Trophoblast cell (in vitro differentiated cells and primary cell): ENCODE results near the gene ITPK1.

Experiments
- DNase-seq, 2 donors: peaks; one replicate each; pipeline ENCODE4 v3.0.0-alpha.2; 2016
- H2AFZ ChIP-seq: 2 replicates; pipeline ENCODE4 v1.6.1; 2013; ENCODE audit warnings: low read length, moderate library complexity, mild to moderate bottlenecking; ENCODE audit not compliant: insufficient read depth, poor library complexity
- H2AK5ac ChIP-seq: 2 replicates; pipeline ENCODE4 v1.6.1; 2013; ENCODE audit warnings: mild to moderate bottlenecking, low read length
- H2BK120ac ChIP-seq: 2 replicates; pipeline ENCODE4 v1.6.1; 2013; ENCODE audit warnings: low read length, mild to moderate bottlenecking, moderate library complexity; ENCODE audit not compliant: insufficient read depth, poor library complexity
- H2BK12ac ChIP-seq: 2 replicates; pipeline ENCODE4 v1.6.1; 2013; ENCODE audit warnings: mild to moderate bottlenecking, low read length, moderate library complexity
- H2BK5ac ChIP-seq: 2 replicates; pipeline ENCODE4 v1.6.1; 2013; ENCODE audit warnings: low read length, low read depth, moderate library complexity, mild to moderate bottlenecking; ENCODE audit not compliant: poor library complexity
- H3K14ac ChIP-seq: 2 replicates; pipeline ENCODE4 v1.6.1; 2013; ENCODE audit warnings: mild to moderate bottlenecking, low read length
- H3K18ac ChIP-seq: 2 replicates; pipeline ENCODE4 v1.6.1; 2013; ENCODE audit warnings: mild to moderate bottlenecking, low read length
- H3K23ac ChIP-seq: 2 replicates; pipeline ENCODE4 v1.6.1; 2013; ENCODE audit warnings: low read length
- H3K27ac ChIP-seq: 2 replicates; pipeline ENCODE4 v1.5.1; 2013; ENCODE audit warnings: low read depth, mild to moderate bottlenecking, inconsistent platforms, low read length, moderate library complexity
- H3K27me3 ChIP-seq: 2 replicates; pipeline ENCODE4 v1.6.1; 2013; ENCODE audit warnings: inconsistent platforms, mild to moderate bottlenecking, low read length, moderate library complexity; ENCODE audit not compliant: insufficient read depth
- H3K36me3 ChIP-seq, 2 experiments: 1 replicate in 1 of 2; 2 replicates in 1 of 2; pipeline ENCODE4 v1.6.1; 2013; ENCODE audit warnings: low read length in 2 of 2, mild to moderate bottlenecking in 2 of 2, moderate library complexity in 1 of 2; ENCODE audit not compliant: insufficient read depth in 2 of 2, control insufficient read depth in 1 of 2
- H3K4ac ChIP-seq: 2 replicates; pipeline ENCODE4 v1.6.1; 2013; ENCODE audit warnings: low read depth, mild to moderate bottlenecking, low read length, moderate library complexity
- H3K4me1 ChIP-seq, 2 experiments: 1 replicate in 1 of 2; 2 replicates in 1 of 2; pipeline ENCODE4 v1.6.1; 2013; ENCODE audit warnings: low read length in 2 of 2, mild to moderate bottlenecking in 2 of 2, moderate library complexity in 1 of 2; ENCODE audit not compliant: insufficient read depth in 2 of 2, control insufficient read depth in 1 of 2
- H3K4me2 ChIP-seq: 2 replicates; pipeline ENCODE4 v1.6.1; 2013; ENCODE audit warnings: inconsistent platforms, mild to moderate bottlenecking, low read length, moderate library complexity
- H3K4me3 ChIP-seq: 2 replicates; pipeline ENCODE4 v1.5.1; 2013; ENCODE audit warnings: mild to moderate bottlenecking, low read depth, low read length, inconsistent platforms
- H3K79me1 ChIP-seq: one replicate; pipeline ENCODE4 v1.6.1; 2013; ENCODE audit warnings: low read length
- H3K79me2 ChIP-seq: 2 replicates; pipeline ENCODE4 v1.6.1; 2013; ENCODE audit warnings: low read length, mild to moderate bottlenecking; ENCODE audit not compliant: control insufficient read depth, insufficient read depth, poor library complexity
- H3K9ac ChIP-seq: 2 replicates; pipeline ENCODE4 v1.6.1; 2013; ENCODE audit warnings: mild to moderate bottlenecking, low read length
- H3K9me3 ChIP-seq: 2 replicates; pipeline ENCODE4 v1.6.1; 2013; ENCODE audit warnings: low read depth, mild to moderate bottlenecking, control low read depth, inconsistent platforms, low read length; ENCODE audit not compliant: insufficient read depth
- H4K12ac ChIP-seq: 2 replicates; pipeline ENCODE4 v1.6.1; 2013; ENCODE audit warnings: low read depth, mild to moderate bottlenecking, low read length, moderate library complexity
- H4K8ac ChIP-seq: 2 replicates; pipeline ENCODE4 v1.6.1; 2013; ENCODE audit warnings: low read depth, mild to moderate bottlenecking, low read length, moderate library complexity
- H4K91ac ChIP-seq: one replicate; pipeline ENCODE4 v1.6.1; 2013; ENCODE audit warnings: low read depth, mild to moderate bottlenecking, low read length, moderate library complexity
- WGBS: extraction: QIAGEN DNeasy Blood & Tissue Kit; methylation state at CpG from one replicate; pipeline ENCODE4 v1.1.7; 2013; ENCODE audit warnings: missing lambda C conversion rate; ENCODE audit not compliant: insufficient read length, insufficient coverage; ENCODE audit errors: extremely low coverage; 5-methylcytosine and 5-hydroxymethylcytosine counted together

Gene ITPK1

GRCh38 chr14:92951261-92951660 lies 164.5 kb downstream of the ITPK1 start:
- H2BK12ac ChIP-seq = no peak overlapping the region
- H2AK5ac ChIP-seq = no peak overlapping the region
- H3K79me2 ChIP-seq = no peaks in the 10 kb centered on the region
- H3K4ac ChIP-seq = no peak overlapping the region
- no CpG with 5 or more reads among the region's 7 CpGs for WGBS
- H3K23ac ChIP-seq = no peak overlapping the region
- H3K9ac ChIP-seq = no peak overlapping the region
- no peak overlapping the region for H2AFZ ChIP-seq
- H4K12ac ChIP-seq = no peak overlapping the region
- peaks cover 2% of the 10 kb centered on the region in 2 experiments for H3K36me3 ChIP-seq
- no peaks in the 10 kb centered on the region for H3K79me1 ChIP-seq
- no peak overlapping the region for H4K8ac ChIP-seq
- H3K14ac ChIP-seq = no peak overlapping the region
- H3K18ac ChIP-seq = no peak overlapping the region
- no peak overlapping the region for H3K4me3 ChIP-seq
- no peaks in the 10 kb centered on the region for H3K27me3 ChIP-seq
- H3K4me1 ChIP-seq = no peaks in the 10 kb centered on the region
- H3K4me2 ChIP-seq = no peak overlapping the region
- H3K27ac ChIP-seq = no peak overlapping the region
- no peak for DNase-seq
- no peak overlapping the region for H2BK5ac ChIP-seq
- no peaks in the 10 kb centered on the region for H3K9me3 ChIP-seq
- no peak overlapping the region for H4K91ac ChIP-seq
- no peak overlapping the region for H2BK120ac ChIP-seq

GRCh38 chr14:92950773-92951172 lies 165.0 kb downstream of the ITPK1 start:
- Histone ChIP-seq H2BK120ac (no peak overlapping the region), H2AK5ac (no peak overlapping the region), H3K27ac (no peak overlapping the region), H2BK5ac (no peak overlapping the region), H2AFZ (no peak overlapping the region), H4K8ac (no peak overlapping the region), H3K9ac (no peak overlapping the region), H3K9me3 (no peaks in the 10 kb centered on the region), H3K18ac (no peak overlapping the region), H3K79me2 (no peaks in the 10 kb centered on the region), H3K79me1 (no peaks in the 10 kb centered on the region), H3K4me2 (no peak overlapping the region), H3K36me3 (peaks cover 2% of the 10 kb centered on the region in 2 experiments), H3K27me3 (no peaks in the 10 kb centered on the region), H3K4ac (no peak overlapping the region), H3K14ac (no peak overlapping the region), H2BK12ac (no peak overlapping the region), H3K23ac (no peak overlapping the region), H3K4me1 (no peaks in the 10 kb centered on the region), H4K12ac (no peak overlapping the region), H4K91ac (no peak overlapping the region), H3K4me3 (no peak overlapping the region)
- no peak for DNase-seq
- WGBS = no CpG with 5 or more reads among the region's 6 CpGs

- Histone ChIP-seq H3K23ac (no peak overlapping the region), H3K18ac (no peak overlapping the region), H3K36me3 (peaks cover 2% of the 10 kb centered on the region in 2 experiments), H3K79me1 (no peaks in the 10 kb centered on the region), H4K12ac (no peak overlapping the region), H3K4me2 (no peak overlapping the region), H3K4me1 (no peaks in the 10 kb centered on the region), H3K9me3 (no peaks in the 10 kb centered on the region), H2BK12ac (no peak overlapping the region), H2AK5ac (no peak overlapping the region), H4K91ac (no peak overlapping the region), H4K8ac (no peak overlapping the region), H2BK120ac (no peak overlapping the region), H3K9ac (no peak overlapping the region), H2AFZ (no peak overlapping the region), H3K79me2 (no peaks in the 10 kb centered on the region), H3K14ac (no peak overlapping the region), H2BK5ac (no peak overlapping the region), H3K4ac (no peak overlapping the region), H3K4me3 (no peak overlapping the region), H3K27me3 (no peaks in the 10 kb centered on the region), H3K27ac (no peak overlapping the region)
- no peak for DNase-seq
- WGBS = no CpG with 5 or more reads among the region's 7 CpGs
These were observed 165.6 kb downstream of the ITPK1 start for GRCh38 chr14:92950193-92950540.

- Histone ChIP-seq H3K9ac (no peak overlapping the region), H3K36me3 (peaks cover 2% of the 10 kb centered on the region in 2 experiments), H3K79me2 (no peaks in the 10 kb centered on the region), H3K18ac (no peak overlapping the region), H4K8ac (no peak overlapping the region), H3K14ac (no peak overlapping the region), H3K27me3 (no peaks in the 10 kb centered on the region), H3K9me3 (no peaks in the 10 kb centered on the region), H3K4me1 (no peaks in the 10 kb centered on the region), H3K79me1 (no peaks in the 10 kb centered on the region), H2BK5ac (no peak overlapping the region), H3K4me3 (no peak overlapping the region), H4K12ac (no peak overlapping the region), H2AK5ac (no peak overlapping the region), H3K4me2 (no peak overlapping the region), H3K23ac (no peak overlapping the region), H4K91ac (no peak overlapping the region), H2BK120ac (no peak overlapping the region), H3K27ac (no peak overlapping the region), H2BK12ac (no peak overlapping the region), H2AFZ (no peak overlapping the region), H3K4ac (no peak overlapping the region)
- WGBS = no CpG with 5 or more reads among the region's 24 CpGs
- DNase-seq = no peak
These were observed 166.1 kb downstream of the ITPK1 start for GRCh38 chr14:92949496-92950192.
